ENCODE results near the gene DPP7. TPM values are rescaled to one million over a fixed set of nuclear protein-coding genes. Genes with fewer than 3 reads are reported as not detected.

The DPP7 gene
- total and polyA plus RNA-seq, 2 of the 8 experiments (the other 6 are each of a cell fraction or from before 2014, with no cell fraction given) = 21.2 to 26.8 TPM

- no peak for TF ChIP-seq EGR1 (IDR thresholded peaks at IDR 0.05; ENCODE audit: borderline replicate concordance, low read depth, low read length)
- no peak for TF ChIP-seq SAP30 (IDR thresholded peaks at IDR 0.05; ENCODE audit: insufficient read depth, insufficient replicate concordance, low read length)
- TF ChIP-seq CTCF (IDR thresholded peaks at IDR 0.05; ENCODE audit: control extremely low read depth in 1 of 3, insufficient read depth in 1 of 3, low read depth in 1 of 3, low read length in 3 of 3) = peak in 1 of 3 experiments; percentile 6; a peak in 1 of 4 replicates
- no peak for TF ChIP-seq JUND (IDR thresholded peaks at IDR 0.05; ENCODE audit: low read length)
- TF ChIP-seq E2F6 (IDR thresholded peaks at IDR 0.05) = peak; percentile 74; the same call in 1 of the 2 replicates
- TF ChIP-seq SP2 (IDR thresholded peaks at IDR 0.05; ENCODE audit: low read length) = no peak
- no peak for TF ChIP-seq SP1 (IDR thresholded peaks at IDR 0.05; ENCODE audit: low read depth, low read length)
- TF ChIP-seq RNF2 (IDR thresholded peaks at IDR 0.05; ENCODE audit: borderline replicate concordance, low read depth, low read length, missing control alignments, poor library complexity, severe bottlenecking) = no peak
- TF ChIP-seq GABPA (IDR thresholded peaks at IDR 0.05; ENCODE audit: borderline replicate concordance, insufficient read depth, low read length) = no peak
- peak; percentile 58 for TF ChIP-seq ATF3 (IDR thresholded peaks at IDR 0.05; ENCODE audit: insufficient read depth, low read depth, low read length)
- TF ChIP-seq MAX (IDR thresholded peaks at IDR 0.05) = peak; percentile 90
- TF ChIP-seq BCL11A (IDR thresholded peaks at IDR 0.05; ENCODE audit: low read depth in 2 of 2, low read length in 2 of 2) = no peak
- TF ChIP-seq FOSL1 (IDR thresholded peaks at IDR 0.05; ENCODE audit: insufficient read depth, low read depth, low read length) = no peak
- peak in 1 of 2 experiments; percentile 73; a peak in 1 of 3 replicates for TF ChIP-seq POLR2A (IDR thresholded peaks at IDR 0.05; ENCODE audit: control extremely low read depth in 1 of 2, low read depth in 2 of 2, low read length in 2 of 2)
- peak; percentile 75 for TF ChIP-seq USF2 (IDR thresholded peaks at IDR 0.05; ENCODE audit: low read length)
- 0 out of 4 replicates have a peak, but pooled peaks of 1 of the 2 experiments have one; percentile 21 for TF ChIP-seq HDAC2 (IDR thresholded peaks at IDR 0.05; ENCODE audit: borderline replicate concordance in 1 of 2, low read depth in 2 of 2, low read length in 2 of 2)
Measured at GRCh38 chr9:137086531-137087408, 27.8 kb downstream of the DPP7 start, which contains the start of gene MAN1B1 (continued).
